GM12878 (cell line): Measurements from ENCODE around the gene SMPD4.
"Not testable (repeated sequence)": the region's sequence is repeated elsewhere in the genome, so short reads cannot be mapped to it uniquely, and the experiment has no call there.

Experiments
- CEBPB ChIP-seq, 2 experiments: fragments of 150-350 bp in 1 of 2; IDR thresholded peaks; 2 replicates each; pipeline ENCODE4 v1.6.1; 2012 to 2014; ENCODE audit warnings: low read depth in 2 of 2, low read length in 2 of 2, borderline replicate concordance in 1 of 2, inconsistent platforms in 1 of 2
- MYC ChIP-seq: IDR thresholded peaks from 2 replicates; pipeline ENCODE4 v1.6.1; 2011; ENCODE audit warnings: mild to moderate bottlenecking, low read length, moderate library complexity, inconsistent platforms; ENCODE audit not compliant: insufficient read depth, insufficient replicate concordance, insufficient read length, severe bottlenecking
- NFXL1 ChIP-seq: fragments of 450-650 bp; IDR thresholded peaks from 2 replicates; pipeline ENCODE4 v1.6.1; 2017; ENCODE audit warnings: antibody characterized with exemption, mild to moderate bottlenecking, borderline replicate concordance
- PAX8 ChIP-seq: fragments of 450-650 bp; IDR thresholded peaks from 2 replicates; pipeline ENCODE4 v1.6.1; 2017; ENCODE audit warnings: mild to moderate bottlenecking, moderate library complexity
- TF ChIP-seq, protein P1 (sequence below), 3 experiments: IDR thresholded peaks in 2 of 3; conservative IDR thresholded peaks in 1 of 3; 2 replicates each; pipeline ENCODE4 v1.5.1; 2011; ENCODE audit warnings: low read depth in 3 of 3, low read length in 3 of 3, mild to moderate bottlenecking in 3 of 3, control low read depth in 2 of 3, moderate library complexity in 2 of 3, inconsistent platforms in 1 of 3, mixed read lengths in 1 of 3; ENCODE audit not compliant: control insufficient read depth in 2 of 3, insufficient read depth in 1 of 3; ENCODE audit errors: extremely low read depth in 1 of 3

DNA sequence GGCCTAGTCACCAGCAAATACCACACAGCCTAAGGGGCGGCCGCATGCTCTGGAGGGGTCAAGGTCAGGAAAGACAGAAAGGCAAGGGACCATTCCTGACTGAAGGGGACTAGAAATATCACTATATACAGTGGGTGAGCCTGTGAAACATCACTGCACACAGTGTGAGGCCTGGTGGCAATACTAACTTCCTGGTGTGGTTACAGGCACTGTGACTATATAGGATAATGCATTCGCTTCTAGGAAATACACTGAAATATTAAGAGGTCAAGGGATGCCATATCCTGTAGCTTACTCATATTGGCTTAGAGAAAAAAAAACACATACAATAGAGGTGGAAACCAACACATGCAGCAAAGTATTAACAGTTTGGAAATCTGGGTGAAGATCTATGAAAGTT lies 12.2 kb downstream of the SMPD4 start:
- not testable (repeated sequence) for TF ChIP-seq PAX8; CEBPB (IDR thresholded peaks at IDR 0.05; ENCODE audit: borderline replicate concordance in 1 of 2, low read depth in 2 of 2, low read length in 2 of 2); NFXL1; MYC
- TF ChIP-seq, protein P1, sequence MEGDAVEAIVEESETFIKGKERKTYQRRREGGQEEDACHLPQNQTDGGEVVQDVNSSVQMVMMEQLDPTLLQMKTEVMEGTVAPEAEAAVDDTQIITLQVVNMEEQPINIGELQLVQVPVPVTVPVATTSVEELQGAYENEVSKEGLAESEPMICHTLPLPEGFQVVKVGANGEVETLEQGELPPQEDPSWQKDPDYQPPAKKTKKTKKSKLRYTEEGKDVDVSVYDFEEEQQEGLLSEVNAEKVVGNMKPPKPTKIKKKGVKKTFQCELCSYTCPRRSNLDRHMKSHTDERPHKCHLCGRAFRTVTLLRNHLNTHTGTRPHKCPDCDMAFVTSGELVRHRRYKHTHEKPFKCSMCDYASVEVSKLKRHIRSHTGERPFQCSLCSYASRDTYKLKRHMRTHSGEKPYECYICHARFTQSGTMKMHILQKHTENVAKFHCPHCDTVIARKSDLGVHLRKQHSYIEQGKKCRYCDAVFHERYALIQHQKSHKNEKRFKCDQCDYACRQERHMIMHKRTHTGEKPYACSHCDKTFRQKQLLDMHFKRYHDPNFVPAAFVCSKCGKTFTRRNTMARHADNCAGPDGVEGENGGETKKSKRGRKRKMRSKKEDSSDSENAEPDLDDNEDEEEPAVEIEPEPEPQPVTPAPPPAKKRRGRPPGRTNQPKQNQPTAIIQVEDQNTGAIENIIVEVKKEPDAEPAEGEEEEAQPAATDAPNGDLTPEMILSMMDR (IDR thresholded peaks at IDR 0.05 in 2 of 3, conservative IDR thresholded peaks at IDR 0.05 in 1 of 3; ENCODE audit: control insufficient read depth in 2 of 3, extremely low read depth in 1 of 3, insufficient read depth in 1 of 3, low read depth in 3 of 3, low read length in 3 of 3) = not testable (repeated sequence)
